NCI-H1105 (cell line): Measurements from ENCODE around the gene TMEM186.
"Not testable (repeated sequence)": the region's sequence is repeated elsewhere in the genome, so short reads cannot be mapped to it uniquely, and the experiment has no call there.

Source experiments
- DNase-seq: peaks from one replicate; lab custom pipeline; 2025; lab: John Stamatoyannopoulos, UW

The TMEM186 gene

GRCh38 chr16:8812162-8812843 lies 14.9 kb upstream of the TMEM186 start:
- DNase-seq: no peak

- DNase-seq: no peak
Observed at GRCh38 chr16:8808613-8809353, 11.3 kb upstream of the TMEM186 start.

- DNase-seq: no peak
Observed at GRCh38 chr16:8808009-8808408, 10.6 kb upstream of the TMEM186 start.

DNA sequence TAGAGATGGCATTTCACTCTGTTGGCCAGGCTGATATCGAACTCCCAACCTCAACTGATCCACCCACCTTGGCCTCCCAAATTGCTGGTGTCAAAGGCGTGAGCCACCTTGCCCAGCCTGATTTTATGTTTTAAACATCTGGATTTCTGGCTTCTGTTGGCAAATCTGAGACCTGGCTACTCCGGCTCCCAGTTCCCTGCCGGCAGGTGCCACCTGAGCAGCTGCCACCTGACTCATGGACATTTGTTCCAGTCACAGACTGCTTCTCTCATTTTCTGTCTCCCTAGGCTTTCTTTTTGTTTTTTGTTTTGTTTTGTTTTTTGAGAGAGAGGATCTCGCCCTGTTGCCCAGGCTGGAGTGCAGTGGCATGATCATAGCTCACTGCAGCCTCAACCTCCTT lies 9.8 kb upstream of the TMEM186 start:
- no peak for DNase-seq

DNA sequence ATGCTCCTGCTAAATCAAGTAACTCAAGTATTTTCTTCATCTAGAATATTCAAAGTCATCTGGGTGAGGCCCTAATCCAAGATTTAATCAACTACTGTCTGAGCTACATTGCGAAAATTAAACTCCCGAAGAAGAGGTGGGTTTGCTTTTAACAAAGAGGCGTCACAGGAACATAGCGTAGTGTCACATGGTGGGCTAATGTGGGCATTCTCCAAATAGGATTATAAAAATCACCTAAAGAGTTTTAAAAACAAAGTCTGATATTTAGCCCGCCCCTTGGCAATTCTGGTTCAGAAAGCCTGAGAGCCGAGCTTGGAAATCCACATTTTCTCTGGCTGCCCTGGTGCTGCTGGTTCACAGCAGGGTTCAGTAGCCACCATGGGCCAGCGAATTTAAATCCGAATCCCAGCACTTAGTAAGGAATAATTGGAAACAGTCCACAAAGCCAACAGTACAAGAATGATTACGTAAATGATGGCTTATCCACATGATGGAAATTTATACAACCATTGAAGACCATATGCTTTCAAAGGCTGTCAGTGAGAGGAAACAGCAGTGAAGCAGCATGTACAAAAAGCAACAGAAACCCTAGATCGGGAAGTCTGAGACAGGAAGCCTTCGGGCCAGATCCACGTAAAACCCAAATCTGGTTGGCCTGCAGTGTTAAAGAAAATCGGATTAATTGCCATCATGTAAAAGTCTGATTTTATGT lies 9.0 kb upstream of the TMEM186 start:
- DNase-seq: no peak

- no peak for DNase-seq
Observed at GRCh38 chr16:8804313-8804712, 6.9 kb upstream of the TMEM186 start.

- not testable (repeated sequence) for DNase-seq
Observed at GRCh38 chr16:8803733-8804132, 6.3 kb upstream of the TMEM186 start.

- no peak for DNase-seq
Observed at GRCh38 chr16:8801701-8802100, 4.3 kb upstream of the TMEM186 start.

GRCh38 chr16:8798535-8799157 lies 1.2 kb upstream of the TMEM186 start:
- no peak for DNase-seq

DNA sequence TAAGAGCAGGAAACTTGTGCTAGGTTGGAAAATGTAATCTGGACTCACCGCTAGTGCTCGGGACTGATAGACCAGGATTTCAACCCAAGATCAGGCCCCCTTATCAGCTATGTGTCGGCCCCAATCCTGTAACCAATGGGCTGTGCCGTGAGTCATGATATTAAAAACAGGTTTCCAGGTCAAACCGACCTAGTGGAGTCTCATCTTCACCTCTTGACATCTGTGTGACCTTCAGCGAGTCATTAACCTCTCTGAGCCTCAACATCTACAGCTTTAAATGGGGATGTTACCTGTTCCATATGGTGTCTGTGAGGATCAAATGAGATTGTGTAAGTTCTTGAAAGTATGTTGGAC lies 712 bp upstream of the TMEM186 start:
- no peak for DNase-seq

DNA sequence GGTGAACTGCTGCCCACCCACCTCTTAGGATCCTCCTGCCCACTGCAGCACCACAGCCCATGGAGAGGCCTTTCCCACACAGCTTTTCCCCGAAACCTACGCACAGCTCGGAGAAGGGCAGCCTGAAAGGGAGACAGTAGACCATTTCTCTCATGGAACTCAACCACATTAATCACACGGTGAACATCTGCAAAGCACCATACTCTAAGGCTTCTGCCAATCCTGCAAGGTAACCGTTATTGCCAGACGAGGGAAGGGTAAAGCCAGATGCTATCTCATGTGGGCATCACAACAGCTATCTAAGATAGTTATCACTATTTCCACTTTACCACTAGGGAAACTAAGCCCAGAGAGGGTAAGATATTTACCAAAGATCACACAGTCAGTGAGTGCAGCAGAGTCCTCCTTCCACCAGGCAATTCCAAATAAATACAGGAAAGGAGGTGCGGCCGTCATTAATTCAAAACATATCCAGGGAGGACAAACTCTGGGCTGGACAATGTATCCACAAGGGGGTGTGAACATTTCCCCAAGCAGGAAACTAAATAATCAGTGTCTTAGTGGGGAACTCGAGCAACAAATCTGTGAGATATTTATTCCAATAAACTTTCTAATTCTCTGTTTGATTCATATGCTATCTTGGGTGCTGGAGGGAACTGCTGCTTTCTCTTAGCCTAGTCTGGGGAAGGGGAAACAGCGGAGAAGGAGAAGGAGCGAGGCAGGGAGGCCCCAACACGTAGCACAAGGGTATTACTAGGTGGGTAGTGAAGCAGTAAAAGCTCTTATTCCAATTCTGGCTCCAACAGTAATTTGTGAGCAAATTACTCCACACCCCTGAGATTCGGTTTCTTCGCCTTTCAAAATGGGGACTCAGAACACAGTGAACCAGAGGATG lies 723 bp downstream of the TMEM186 start:
- no peak for DNase-seq

GRCh38 chr16:8795818-8796217 lies 1.6 kb downstream of the TMEM186 start:
- DNase-seq: no peak

GRCh38 chr16:8795091-8795490 lies 2.3 kb downstream of the TMEM186 start:
- DNase-seq: no peak

GRCh38 chr16:8788578-8789172 lies 8.8 kb downstream of the TMEM186 start:
- DNase-seq: no peak

DNA sequence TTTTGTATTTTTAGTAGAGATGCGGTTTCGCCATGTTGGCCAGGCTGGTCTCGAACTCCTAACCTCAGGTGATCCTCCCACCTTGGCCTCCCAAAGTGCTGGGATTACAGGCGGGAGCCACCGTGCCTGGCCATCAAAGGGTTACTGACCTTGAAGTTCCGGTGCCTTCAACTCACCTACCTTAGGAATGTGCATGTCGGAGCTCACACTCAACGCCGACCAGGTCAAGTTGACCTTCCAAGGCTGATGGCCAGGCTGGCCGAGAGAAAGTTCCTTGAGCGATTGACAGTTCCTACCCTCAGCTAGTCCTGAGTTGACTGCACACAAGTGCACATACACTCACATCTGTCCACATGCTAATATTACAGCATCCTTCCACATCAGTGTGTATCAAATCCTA lies 11.1 kb downstream of the TMEM186 start:
- not testable (repeated sequence) for DNase-seq

GRCh38 chr16:8785408-8785807 lies 12.0 kb downstream of the TMEM186 start:
- DNase-seq: no peak

GRCh38 chr16:8782673-8783072 lies 14.8 kb downstream of the TMEM186 start:
- no peak for DNase-seq

GRCh38 chr16:8781797-8782196 lies 15.6 kb downstream of the TMEM186 start:
- DNase-seq: no peak

- no peak for DNase-seq
Observed at GRCh38 chr16:8777217-8777616, 20.2 kb downstream of the TMEM186 start.

DNA sequence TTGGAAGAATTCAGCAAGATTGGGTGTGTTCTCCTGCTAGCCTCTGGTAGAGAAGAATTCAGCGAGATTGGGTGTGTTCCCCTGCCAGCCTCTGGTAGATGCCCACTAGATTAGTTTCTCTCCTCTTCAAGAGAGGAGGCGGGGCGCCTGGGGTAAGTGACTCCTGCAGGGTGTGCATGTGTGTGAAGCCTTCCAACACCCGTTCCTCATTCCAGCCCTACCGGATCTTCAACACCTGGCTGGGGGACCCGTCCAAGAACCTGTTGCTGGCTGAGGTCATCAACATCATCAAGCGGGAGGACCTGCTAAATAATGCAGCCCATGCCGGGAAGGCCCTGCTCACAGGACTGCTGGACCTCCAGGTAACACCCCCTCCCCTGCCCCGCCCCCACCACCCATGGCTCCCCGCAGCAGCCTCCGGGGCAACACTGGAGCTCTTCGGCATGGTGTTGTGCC lies 21.3 kb downstream of the TMEM186 start:
- DNase-seq: no peak

DNA sequence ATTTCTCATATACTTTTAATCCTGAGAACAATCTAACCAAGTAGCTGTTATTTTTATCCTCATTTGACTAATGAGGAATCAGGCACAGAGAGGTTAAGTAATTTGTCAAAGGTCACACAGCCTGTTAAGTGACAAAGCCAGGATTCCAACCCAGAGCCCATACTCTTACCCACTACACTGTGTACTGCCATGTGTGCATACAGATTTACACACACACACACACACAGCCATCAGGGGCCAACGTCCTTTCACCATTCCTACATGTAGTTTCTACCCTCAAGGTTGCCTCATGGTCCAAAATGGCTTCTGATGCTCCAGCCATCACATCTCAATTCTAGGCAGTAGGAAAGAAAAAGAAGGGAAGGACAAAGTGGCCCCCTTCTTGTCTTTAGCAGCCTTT lies 22.1 kb downstream of the TMEM186 start:
- no peak for DNase-seq
